BE2C (cell line): ENCODE data around the gene GATA6.

Experiments used
- DNase-seq: peaks from one replicate; pipeline ENCODE4 v3.0.0-alpha.2; 2020
- H3K27me3 ChIP-seq: fragments of 250-450 bp; sonication (Bioruptor Pico); 2 replicates; pipeline ENCODE4 v1.5.1; 2020; ENCODE audit warnings: mild to moderate bottlenecking
- H3K36me3 ChIP-seq: fragments of 250-450 bp; sonication (Bioruptor Pico); 2 replicates; pipeline ENCODE4 v1.5.1; 2020; ENCODE audit warnings: mild to moderate bottlenecking
- H3K4me1 ChIP-seq: fragments of 250-450 bp; sonication (Bioruptor Pico); 2 replicates; pipeline ENCODE4 v1.5.1; 2020
- H3K4me3 ChIP-seq: 2 replicates; pipeline ENCODE4 v1.5.1; 2011; ENCODE audit warnings: low read depth, low read length
- H3K9me3 ChIP-seq: fragments of 250-450 bp; sonication (Bioruptor Pico); 2 replicates; pipeline ENCODE4 v1.5.1; 2020
- TF ChIP-seq, protein P1 (sequence below): IDR thresholded peaks from 2 replicates; pipeline ENCODE4 v1.5.1; 2012; ENCODE audit warnings: mild to moderate bottlenecking, low read depth, low read length

GATA6 gene

DNA sequence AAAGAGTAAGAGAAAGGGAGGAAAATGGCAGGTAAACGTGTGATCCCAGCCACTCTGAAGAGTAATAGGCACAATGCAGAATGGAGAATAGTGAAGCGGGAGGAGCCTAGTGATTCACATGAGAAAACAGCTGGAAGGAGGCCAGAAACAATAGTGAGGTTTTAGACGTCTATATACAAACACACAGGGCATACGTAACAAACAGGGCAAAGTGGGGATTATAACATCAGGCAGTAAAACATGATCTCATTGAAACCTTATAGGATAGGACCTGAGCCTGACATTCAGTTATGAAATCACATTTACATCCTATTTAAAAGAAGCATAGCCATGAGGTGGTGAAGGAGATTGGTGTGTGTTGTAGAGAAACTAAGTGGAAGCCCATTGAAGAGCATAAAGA, 33.0 kb upstream of the GATA6 start:
- Histone ChIP-seq H3K36me3 (no peaks in the 10 kb centered on the region), H3K4me3 (no peak overlapping the region), H3K27me3 (no peaks in the 10 kb centered on the region), H3K4me1 (no peaks in the 10 kb centered on the region), H3K9me3 (no peaks in the 10 kb centered on the region)
- TF ChIP-seq, protein P1, sequence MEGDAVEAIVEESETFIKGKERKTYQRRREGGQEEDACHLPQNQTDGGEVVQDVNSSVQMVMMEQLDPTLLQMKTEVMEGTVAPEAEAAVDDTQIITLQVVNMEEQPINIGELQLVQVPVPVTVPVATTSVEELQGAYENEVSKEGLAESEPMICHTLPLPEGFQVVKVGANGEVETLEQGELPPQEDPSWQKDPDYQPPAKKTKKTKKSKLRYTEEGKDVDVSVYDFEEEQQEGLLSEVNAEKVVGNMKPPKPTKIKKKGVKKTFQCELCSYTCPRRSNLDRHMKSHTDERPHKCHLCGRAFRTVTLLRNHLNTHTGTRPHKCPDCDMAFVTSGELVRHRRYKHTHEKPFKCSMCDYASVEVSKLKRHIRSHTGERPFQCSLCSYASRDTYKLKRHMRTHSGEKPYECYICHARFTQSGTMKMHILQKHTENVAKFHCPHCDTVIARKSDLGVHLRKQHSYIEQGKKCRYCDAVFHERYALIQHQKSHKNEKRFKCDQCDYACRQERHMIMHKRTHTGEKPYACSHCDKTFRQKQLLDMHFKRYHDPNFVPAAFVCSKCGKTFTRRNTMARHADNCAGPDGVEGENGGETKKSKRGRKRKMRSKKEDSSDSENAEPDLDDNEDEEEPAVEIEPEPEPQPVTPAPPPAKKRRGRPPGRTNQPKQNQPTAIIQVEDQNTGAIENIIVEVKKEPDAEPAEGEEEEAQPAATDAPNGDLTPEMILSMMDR = no peak
- DNase-seq = no peak

DNA sequence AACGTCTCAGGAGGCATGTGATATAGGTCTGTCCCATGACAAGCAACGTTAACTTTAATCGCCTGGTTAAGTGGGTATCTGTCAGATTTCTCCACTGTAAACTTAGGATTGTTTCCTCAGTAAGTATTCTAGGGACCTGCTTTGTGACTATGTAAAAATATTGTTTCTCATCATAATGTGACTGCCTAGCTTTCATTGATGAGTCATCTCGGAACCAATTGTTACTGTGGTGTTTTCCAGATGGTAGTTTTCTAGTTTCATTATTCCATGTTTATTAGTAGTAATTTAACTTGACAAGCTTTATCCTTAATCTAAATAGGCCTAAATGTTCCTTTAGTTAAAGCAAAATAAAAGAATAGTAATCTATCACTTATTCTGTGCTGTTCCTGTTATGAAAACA, 28.2 kb upstream of the GATA6 start:
- Histone ChIP-seq H3K27me3 (no peaks in the 10 kb centered on the region), H3K36me3 (no peaks in the 10 kb centered on the region), H3K4me3 (no peak overlapping the region), H3K4me1 (no peaks in the 10 kb centered on the region), H3K9me3 (no peaks in the 10 kb centered on the region)
- no peak for DNase-seq
- TF ChIP-seq, protein P1 = no peak

DNA sequence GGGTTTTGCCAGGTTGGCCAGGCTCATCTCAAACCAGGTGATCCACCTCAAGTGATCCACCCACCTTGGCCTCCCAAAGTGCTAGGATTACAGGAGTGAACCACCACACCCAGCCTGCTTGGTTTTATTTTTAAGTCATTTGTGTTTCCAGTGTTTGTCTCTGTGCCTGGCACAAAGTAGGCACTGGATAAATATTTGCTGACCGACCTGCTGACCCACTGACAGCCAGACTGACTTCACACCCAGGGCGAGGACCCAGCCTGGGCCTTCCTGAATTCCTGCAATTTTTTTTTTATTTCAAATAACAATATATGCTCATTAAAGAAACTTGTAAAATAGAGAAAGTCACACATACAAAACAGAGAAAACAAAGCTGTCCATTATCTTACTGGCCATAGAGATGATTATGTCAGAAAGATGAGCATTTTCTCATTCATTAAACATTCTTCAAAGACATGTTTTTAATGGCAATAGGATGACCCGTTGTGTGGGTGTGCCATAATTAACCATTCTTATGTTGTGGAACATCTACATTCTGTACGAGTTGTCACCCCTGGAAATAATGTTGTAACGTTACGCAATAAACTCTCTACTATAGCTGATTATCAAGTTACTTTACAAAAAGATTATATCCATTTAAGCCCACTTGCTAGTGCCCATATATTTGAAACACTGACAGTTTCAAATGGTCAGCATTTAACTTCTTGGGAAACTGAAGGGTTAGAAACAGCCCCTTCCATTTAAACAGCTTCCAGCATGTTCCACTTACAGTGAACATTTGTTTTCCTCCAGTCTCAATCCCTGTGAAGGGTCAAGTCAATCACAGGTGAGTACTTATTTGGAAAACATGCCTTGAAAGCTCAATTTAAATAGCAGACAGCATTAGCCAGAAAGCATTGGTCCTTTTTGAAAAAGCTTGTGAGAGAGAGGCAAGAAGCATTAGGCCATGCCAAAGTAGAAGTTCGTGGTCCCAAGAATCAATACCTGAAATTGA, 25.7 kb upstream of the GATA6 start:
- TF ChIP-seq, protein P1 = no peak
- H3K4me3 ChIP-seq = no peak overlapping the region

DNA sequence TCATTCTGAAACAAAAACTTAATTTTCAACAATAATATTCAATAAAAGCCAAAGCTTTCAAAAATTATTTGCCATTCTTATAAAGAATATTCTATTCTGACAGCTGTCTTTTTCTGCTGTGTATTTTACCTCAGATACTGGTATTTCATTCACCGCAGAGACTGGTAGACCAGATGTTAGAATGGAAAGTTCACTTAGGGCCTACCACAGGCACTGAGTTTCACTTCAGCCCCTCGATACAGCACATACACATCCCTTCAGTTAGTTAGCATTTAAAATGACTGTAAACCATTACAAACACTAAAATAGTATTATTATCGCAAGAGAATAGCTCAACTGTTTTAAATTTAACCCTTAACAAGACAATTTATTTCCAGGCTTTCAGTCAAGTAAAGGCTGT, 24.2 kb upstream of the GATA6 start:
- H3K4me1 ChIP-seq = no peaks in the 10 kb centered on the region
- H3K9me3 ChIP-seq = no peaks in the 10 kb centered on the region
- H3K36me3 ChIP-seq = no peaks in the 10 kb centered on the region
- TF ChIP-seq, protein P1 = no peak
- DNase-seq = no peak
- H3K27me3 ChIP-seq = no peaks in the 10 kb centered on the region
- no peak overlapping the region for H3K4me3 ChIP-seq

More for the DNA sequence above, 25.7 kb upstream of the GATA6 start:
- Histone ChIP-seq H3K9me3 (no peaks in the 10 kb centered on the region), H3K27me3 (no peaks in the 10 kb centered on the region), H3K4me1 (no peaks in the 10 kb centered on the region), H3K36me3 (no peaks in the 10 kb centered on the region)
- no peak for DNase-seq

DNA sequence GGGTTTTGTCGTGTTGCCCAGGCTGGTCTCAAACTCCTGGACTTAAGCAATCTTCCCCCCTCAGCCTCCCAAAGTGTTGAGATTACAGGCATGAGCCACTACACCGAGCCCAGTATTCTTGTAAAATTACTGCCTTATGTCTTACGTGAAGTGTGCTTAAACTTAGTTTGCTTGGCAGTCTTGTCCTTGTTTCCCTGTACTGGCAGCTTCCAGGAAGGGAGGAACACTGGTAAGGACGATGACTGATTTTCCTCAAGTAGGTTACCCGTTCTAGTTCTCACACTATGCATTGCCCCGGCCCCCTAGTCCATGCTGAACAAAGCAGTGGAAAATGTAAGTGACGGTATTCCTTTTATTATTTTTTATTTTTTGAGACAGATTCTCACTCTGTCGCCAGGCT, 19.7 kb upstream of the GATA6 start:
- no peaks in the 10 kb centered on the region for H3K27me3 ChIP-seq
- H3K4me1 ChIP-seq = no peaks in the 10 kb centered on the region
- no peaks in the 10 kb centered on the region for H3K9me3 ChIP-seq
- no peak overlapping the region for H3K4me3 ChIP-seq
- no peaks in the 10 kb centered on the region for H3K36me3 ChIP-seq
- no peak for DNase-seq
- TF ChIP-seq, protein P1 = no peak

DNA sequence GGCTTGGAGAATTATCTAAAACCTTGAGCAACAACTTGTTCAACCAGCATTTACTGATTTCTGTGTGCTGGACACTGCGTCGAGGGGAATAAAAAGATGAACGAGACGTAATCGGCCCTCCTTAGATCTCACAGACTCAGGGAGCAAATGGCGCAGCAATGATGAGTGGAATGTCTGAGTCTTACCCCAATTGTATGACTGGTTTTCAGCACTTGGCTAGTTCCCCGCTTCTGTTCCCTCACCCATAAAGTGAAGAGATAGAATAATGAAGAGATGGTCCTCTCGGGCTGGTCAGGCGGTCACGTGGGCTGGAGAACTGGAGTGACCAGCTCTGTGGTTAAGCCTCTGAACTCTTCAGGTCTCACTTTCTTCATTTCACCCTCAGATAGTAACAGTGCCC, 17.3 kb upstream of the GATA6 start:
- no peaks in the 10 kb centered on the region for H3K27me3 ChIP-seq
- no peak for DNase-seq
- TF ChIP-seq, protein P1 = no peak

More for the DNA sequence above, 17.3 kb upstream of the GATA6 start:
- Histone ChIP-seq H3K9me3 (no peaks in the 10 kb centered on the region), H3K4me3 (no peak overlapping the region), H3K4me1 (no peaks in the 10 kb centered on the region), H3K36me3 (no peaks in the 10 kb centered on the region)
